Hematopoietic multipotent progenitor cell treated with erythropoietin and hydrocortisone succinate and interleukin-3 and kit ligand, for 4 days (in vitro differentiated cells): ENCODE results near the gene USP34.
"Not testable (repeated sequence)": the region's sequence is repeated elsewhere in the genome, so short reads cannot be mapped to it uniquely, and the experiment has no call there.

Source experiments
- DNase-seq: peaks from one replicate; pipeline ENCODE4 v3.0.0-alpha.2; 2015

The USP34 gene

DNA sequence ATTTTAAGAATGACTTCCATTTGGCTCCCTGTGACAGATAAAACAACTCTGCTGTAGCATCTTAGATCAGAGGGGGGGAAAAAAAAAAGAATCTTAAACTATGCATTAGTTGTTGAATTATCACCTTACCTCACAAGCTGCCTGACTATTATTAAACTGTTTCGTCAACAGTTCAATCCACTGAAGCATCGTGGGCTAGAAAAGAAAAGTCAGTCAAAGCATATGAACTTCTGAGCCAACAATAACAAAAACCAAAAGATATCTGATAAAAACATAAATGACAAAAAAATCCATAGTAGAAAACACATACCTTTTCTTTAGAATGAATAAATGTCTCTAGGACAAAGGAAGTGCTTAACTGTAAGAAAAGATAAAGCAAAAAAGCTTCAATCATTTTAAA, 235.2 kb downstream of the USP34 start:
- DNase-seq, result no peak

- DNase-seq, result no peak
Measured at GRCh38 chr2:61233581-61233980, 237.3 kb downstream of the USP34 start.

DNA sequence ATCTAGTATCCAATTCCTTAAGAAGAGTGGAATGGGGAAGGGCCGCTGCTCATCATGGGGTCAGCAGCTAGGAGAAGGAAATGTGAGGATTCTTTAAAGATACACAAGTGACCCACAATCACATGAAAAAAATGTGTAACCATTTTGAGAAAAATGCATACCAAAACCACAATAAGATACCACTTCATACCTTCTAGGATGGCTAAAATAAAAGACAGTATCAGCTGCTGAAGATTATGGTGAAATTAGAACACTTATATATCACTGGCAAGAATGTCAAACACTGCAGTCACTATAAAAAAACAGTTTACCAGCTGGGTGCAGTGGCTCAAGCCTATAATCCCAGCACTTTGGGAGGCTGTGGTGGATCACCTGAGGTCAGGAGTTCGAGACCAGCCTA, 241.0 kb downstream of the USP34 start:
- no peak for DNase-seq

GRCh38 chr2:61222567-61222966, 248.3 kb downstream of the USP34 start:
- no peak for DNase-seq

- DNase-seq, result no peak
Measured at GRCh38 chr2:61221819-61222218, 249.1 kb downstream of the USP34 start.

DNA sequence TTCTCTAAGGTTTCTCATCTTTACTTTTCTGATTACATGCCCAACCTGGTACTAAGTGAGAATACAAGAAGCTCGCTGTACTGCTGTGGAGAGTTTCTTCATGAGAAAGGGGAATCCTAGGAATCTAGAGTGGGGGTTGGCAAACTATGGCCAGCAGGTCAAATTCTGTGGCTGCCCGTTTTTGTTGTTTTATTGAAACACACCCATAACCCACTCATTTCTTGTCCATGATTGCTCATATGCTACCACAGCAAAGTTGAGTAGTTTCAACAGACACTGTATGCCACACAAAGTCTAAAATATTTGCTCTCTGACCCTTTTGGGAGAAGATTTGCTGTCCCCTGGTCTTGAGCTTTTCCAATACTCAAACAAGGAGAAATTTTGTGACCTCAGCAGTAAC, 250.1 kb downstream of the USP34 start:
- DNase-seq, result no peak

GRCh38 chr2:61218817-61219170, 252.1 kb downstream of the USP34 start:
- no peak for DNase-seq

DNA sequence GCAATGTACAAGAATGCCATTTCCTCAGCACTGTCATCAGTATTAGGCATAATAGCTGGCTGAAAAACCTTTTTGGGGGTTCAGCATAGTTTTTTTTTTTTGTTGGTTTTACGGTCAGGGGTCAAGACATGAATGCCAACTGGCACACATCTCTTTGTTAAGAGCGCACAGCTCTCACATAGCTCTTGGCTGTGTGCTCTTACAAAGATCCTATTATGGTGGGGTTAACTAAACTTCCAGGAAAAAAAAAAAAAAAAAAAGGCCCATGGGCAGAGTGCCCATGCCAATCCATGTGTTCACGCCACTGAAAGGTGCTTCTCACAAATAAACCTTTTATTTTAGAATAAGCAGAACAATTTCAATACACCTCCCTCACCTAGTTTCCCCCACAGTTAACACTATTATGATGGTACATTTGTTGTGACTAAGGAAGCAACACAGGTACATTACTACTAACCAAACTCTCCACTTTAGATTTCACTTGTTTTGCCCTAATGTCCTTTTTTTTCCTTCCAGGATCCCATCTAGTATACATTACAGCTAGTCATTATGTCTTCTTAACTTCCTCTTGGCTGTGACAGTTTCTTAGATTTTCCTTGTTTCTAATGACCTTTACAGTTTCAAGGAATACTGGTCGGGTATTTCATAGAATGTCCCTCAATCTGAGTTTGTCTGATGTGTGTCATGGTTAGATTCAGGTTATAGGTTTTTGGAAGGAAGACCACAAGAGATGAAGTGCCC, 252.6 kb downstream of the USP34 start:
- DNase-seq, result no peak

GRCh38 chr2:61214171-61214570, 256.7 kb downstream of the USP34 start:
- no peak for DNase-seq

GRCh38 chr2:61210332-61210981, 260.4 kb downstream of the USP34 start:
- DNase-seq, result peak; percentile 52

DNA sequence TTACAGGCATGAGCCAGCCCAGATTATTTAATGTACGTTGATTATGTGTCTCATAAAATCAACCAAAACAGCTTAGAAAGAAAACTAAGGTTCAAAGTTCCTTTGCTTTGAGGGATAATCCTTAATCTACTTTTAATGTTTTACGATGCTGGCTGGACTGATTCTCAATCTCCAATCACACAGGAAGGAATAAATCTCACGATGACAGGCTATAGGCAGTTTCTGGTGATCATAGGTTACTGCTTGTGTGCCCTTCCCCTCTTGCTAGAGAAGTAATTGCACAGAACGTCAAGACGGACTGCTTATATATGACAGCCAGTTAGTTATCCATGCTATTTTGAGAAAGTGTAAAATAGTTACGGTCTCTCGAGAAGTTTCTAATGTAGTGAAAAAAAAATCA, 265.8 kb downstream of the USP34 start:
- no peak for DNase-seq

GRCh38 chr2:61196671-61197070, 274.2 kb downstream of the USP34 start:
- DNase-seq, result no peak

- DNase-seq, result not testable (repeated sequence)
Measured at GRCh38 chr2:61194646-61195045, 276.2 kb downstream of the USP34 start.

- peak; percentile 45 for DNase-seq
Measured at GRCh38 chr2:61193670-61194561, 277.0 kb downstream of the USP34 start.

GRCh38 chr2:61187085-61187484, 283.8 kb downstream of the USP34 start:
- DNase-seq, result no peak

DNA sequence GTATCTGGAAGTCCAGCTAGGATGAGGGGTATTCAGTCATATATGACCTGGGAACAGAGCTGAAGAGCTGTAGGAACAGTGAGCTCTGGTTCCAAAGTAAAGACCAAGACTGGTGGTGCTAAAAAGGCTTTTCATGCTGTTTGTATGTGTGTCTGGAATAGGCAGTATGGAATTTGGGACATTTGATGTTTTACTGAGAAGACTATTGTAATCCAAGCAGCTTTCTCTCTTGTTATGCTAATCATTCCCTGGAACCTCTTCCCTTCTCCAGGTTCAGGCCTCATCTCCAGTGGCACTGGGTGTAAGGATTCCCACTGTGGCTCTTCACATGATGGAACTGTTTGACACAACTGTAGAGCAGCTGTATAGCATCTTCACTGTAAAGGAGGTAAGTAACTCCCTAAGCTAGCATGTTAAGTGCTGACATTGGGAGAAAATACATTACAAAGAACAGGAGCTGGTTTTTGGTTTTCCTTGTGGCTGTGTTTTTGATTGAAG, 285.6 kb downstream of the USP34 start:
- no peak for DNase-seq

GRCh38 chr2:61184263-61184662, 286.6 kb downstream of the USP34 start:
- no peak for DNase-seq

DNA sequence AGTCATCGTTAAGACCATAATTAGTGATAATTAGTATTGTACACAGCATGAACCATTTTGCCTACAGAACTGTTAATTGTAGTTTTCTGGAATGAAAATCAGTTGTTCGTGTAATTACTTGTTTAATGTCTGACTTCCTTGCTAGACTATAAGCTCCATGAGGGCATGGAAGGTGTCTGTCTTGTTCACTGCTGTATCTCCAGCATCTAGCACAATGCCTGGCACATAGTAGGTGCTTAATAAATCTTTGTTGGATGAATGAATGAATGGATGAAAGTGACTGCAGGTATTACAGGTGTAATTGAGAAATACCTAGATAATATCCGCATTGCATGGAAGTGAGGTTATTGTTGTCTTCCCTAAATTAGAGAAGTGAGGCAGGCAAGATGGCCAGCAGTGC, 287.1 kb downstream of the USP34 start:
- no peak for DNase-seq

DNA sequence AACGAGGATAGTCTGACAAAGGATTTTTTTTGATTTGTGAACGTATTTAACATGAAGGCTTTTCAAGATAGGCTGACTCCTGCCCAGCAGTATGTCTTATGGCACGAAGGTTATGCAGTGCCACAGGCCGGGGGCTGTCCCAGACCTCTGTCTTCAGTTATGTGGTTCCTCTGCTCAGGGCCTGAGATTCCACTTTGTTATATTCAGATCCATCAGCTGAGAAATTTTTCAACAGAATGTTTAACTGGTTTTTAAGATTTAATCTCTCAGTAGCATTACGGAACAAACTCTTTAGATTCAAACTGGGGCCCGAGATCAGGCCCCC, 288.9 kb downstream of the USP34 start:
- DNase-seq, result no peak

DNA sequence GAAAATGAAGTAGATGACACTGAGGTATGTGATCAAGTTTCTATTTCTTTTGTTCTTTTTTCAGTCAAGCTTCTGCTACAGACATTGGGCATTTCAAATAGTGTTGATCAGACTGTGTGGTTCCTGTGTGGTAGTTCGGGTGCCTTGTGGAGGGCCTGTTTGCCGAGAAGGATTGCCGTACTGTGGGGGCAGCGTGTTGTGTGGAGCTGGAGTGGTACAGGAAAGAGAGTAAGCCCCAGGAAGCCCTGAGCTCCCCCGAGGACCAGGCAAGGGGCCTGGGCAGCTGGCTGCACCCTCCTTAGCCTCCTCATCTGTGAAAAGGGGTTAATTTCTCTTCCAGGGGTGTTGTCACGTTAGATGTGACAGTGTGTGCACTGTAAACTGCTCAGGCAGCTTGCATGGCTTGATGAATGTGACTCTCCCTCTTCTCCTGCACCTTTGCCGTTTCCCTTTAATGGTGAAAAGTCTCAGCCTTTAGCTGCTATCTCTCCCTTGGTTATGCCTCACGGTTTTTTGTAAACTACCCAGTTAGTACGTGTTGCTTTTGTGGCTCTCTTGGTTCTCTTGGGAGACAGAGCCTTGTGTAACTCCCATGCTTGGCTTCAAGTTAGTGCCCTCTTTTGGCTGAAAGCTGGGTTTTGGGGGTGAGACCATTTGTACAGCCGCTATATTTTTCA, 289.4 kb downstream of the USP34 start:
- no peak for DNase-seq

GRCh38 chr2:61180686-61181085, 290.2 kb downstream of the USP34 start:
- DNase-seq, result no peak

DNA sequence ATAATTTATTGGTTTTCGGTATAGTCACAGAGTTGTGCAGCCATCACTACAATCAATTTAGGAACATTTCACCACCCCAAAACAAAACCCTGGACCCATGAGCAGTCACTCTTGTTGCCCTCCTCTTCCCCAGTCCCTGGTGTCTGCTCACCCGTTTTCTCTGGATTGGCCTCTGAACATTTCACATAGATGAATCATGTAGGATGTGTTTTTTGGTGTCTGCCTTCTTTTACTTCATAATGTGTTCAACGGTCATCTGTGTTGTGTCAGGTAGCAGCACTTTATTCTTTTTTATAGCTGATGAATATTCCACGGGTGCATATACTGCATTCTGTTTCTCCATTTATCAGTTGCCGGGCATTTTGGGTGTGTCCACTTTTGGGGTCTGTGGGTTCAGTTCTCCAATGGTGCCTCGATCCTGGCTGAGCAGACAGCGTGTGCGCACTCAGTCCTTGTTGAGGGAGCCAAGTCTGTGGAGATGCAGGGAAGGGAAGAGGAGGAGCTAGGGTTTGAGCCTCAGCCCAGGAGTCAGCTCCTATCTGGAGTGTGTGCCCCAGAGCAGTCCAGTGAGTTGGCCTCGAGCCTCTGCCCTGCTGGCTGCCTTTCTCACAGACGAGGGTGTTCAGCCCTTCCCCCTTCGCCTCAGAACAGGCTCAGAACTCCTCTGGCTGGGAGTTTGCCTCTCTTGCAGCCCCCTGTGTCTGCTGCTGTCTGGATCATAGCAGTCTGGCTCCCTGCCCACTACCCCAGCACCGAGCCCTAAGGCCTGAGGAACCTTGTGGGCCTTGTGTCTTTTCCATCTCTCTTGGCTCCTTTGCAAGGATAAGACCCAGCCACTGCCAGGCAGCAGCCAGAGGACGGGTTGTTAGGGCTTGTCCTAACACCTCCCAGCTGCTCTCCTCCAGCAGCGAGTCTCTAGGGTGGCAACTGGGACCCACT, 290.9 kb downstream of the USP34 start:
- peak; percentile 88 for DNase-seq
